GM23338 (cell line): Measurements from ENCODE around the gene PRG3. TPM values are rescaled to one million over a fixed set of nuclear protein-coding genes. Genes with fewer than 3 reads are reported as not detected.

Experiments
- ATAC-seq: fragments of 200-7000 bp; cut with Tn5 transposase; 3 replicates; pipeline ENCODE4 v1.9.1; 2020
- DNase-seq: peaks from one replicate; pipeline ENCODE4 v3.0.0-alpha.2; 2015; ENCODE audit warnings: low spot score
- H2AFZ ChIP-seq: fragments of 200-600 bp; sonication (generic); 2 replicates; pipeline ENCODE4 v1.8.0; 2016; ENCODE audit warnings: antibody characterized with exemption, mild to moderate bottlenecking, moderate library complexity
- H3F3A ChIP-seq: fragments of 200-600 bp; sonication (generic); replicated peaks from 2 replicates; pipeline ENCODE4 v1.8.0; 2017; ENCODE audit warnings: antibody characterized with exemption, mixed run types, low read depth
- H3K27ac ChIP-seq: fragments of 200-600 bp; sonication (generic); 2 replicates; pipeline ENCODE4 v1.6.1; 2016; ENCODE audit warnings: low read depth
- H3K27me3 ChIP-seq: fragments of 200-600 bp; sonication (generic); 2 replicates; pipeline ENCODE4 v1.8.0; 2016; ENCODE audit warnings: mild to moderate bottlenecking, mixed run types, moderate library complexity; ENCODE audit not compliant: insufficient read depth
- H3K36me3 ChIP-seq: fragments of 200-600 bp; sonication (generic); 2 replicates; pipeline ENCODE4 v1.8.0; 2016; ENCODE audit warnings: mild to moderate bottlenecking; ENCODE audit not compliant: insufficient read depth
- H3K4me1 ChIP-seq: fragments of 200-600 bp; sonication (generic); 2 replicates; pipeline ENCODE4 v1.8.0; 2016; ENCODE audit warnings: mild to moderate bottlenecking, moderate library complexity; ENCODE audit not compliant: insufficient read depth
- H3K4me2 ChIP-seq: fragments of 200-600 bp; sonication (generic); 2 replicates; pipeline ENCODE4 v1.7.1; 2017; ENCODE audit warnings: mixed run types
- H3K4me3 ChIP-seq: fragments of 200-600 bp; sonication (generic); 2 replicates; pipeline ENCODE4 v1.6.1; 2016; ENCODE audit warnings: mixed run types
- H3K79me2 ChIP-seq: fragments of 200-600 bp; sonication (generic); replicated peaks from 2 replicates; pipeline ENCODE4 v1.8.0; 2017; ENCODE audit warnings: mild to moderate bottlenecking; ENCODE audit not compliant: insufficient read depth
- H3K9me2 ChIP-seq: fragments of 200-600 bp; sonication (generic); 2 replicates; pipeline ENCODE4 v1.8.0; 2017; ENCODE audit not compliant: insufficient read depth
- H4K20me1 ChIP-seq: fragments of 200-600 bp; sonication (generic); replicated peaks from 2 replicates; pipeline ENCODE4 v1.8.0; 2017; ENCODE audit warnings: mild to moderate bottlenecking; ENCODE audit not compliant: insufficient read depth
- H3K27ac Mint-ChIP-seq: 2 replicates; pipeline ENCODE4 v1.8.0; 2020; ENCODE audit warnings: inconsistent platforms, mild to moderate bottlenecking, moderate library complexity, mixed read lengths
- H3K27me3 Mint-ChIP-seq: 3 replicates; pipeline ENCODE4 v1.8.0; 2022; ENCODE audit warnings: low read depth, mild to moderate bottlenecking, moderate library complexity, mixed read lengths, inconsistent platforms; ENCODE audit not compliant: insufficient read depth, poor library complexity
- H3K36me3 Mint-ChIP-seq: 3 replicates; pipeline ENCODE4 v1.8.0; 2021; ENCODE audit warnings: low read depth, mild to moderate bottlenecking, inconsistent platforms, moderate library complexity, mixed read lengths
- H3K4me1 Mint-ChIP-seq: 3 replicates; pipeline ENCODE4 v1.8.0; 2020; ENCODE audit warnings: mild to moderate bottlenecking, inconsistent platforms, mixed read lengths
- H3K4me3 Mint-ChIP-seq: 3 replicates; pipeline ENCODE4 v1.8.0; 2021; ENCODE audit warnings: moderate library complexity, mild to moderate bottlenecking, inconsistent platforms, mixed read lengths
- H3K9me3 Mint-ChIP-seq: 3 replicates; pipeline ENCODE4 v1.8.0; 2020; ENCODE audit warnings: moderate library complexity, mild to moderate bottlenecking, inconsistent platforms, mixed read lengths
- CREB1 ChIP-seq: fragments of 250-450 bp; sonication (Bioruptor Pico); IDR thresholded peaks from 2 replicates; pipeline ENCODE4 v1.5.0; 2020; ENCODE audit warnings: low read depth, mild to moderate bottlenecking, moderate library complexity
- EZH2 ChIP-seq: fragments of 200-600 bp; sonication (generic); IDR thresholded peaks from one replicate; pipeline ENCODE4 v1.8.0; 2017; ENCODE audit warnings: antibody characterized with exemption, mild to moderate bottlenecking, low read depth; ENCODE audit not compliant: unreplicated experiment
- EZH2phosphoT487 ChIP-seq: fragments of 200-600 bp; sonication (generic); IDR thresholded peaks from one replicate; pipeline ENCODE4 v1.8.1; 2018; ENCODE audit warnings: antibody characterized with exemption; ENCODE audit not compliant: unreplicated experiment
- JUNB ChIP-seq: IDR thresholded peaks from one replicate; pipeline ENCODE4 v1.6.1; 2016; ENCODE audit warnings: antibody characterized with exemption; ENCODE audit not compliant: unreplicated experiment
- NANOG ChIP-seq: IDR thresholded peaks from 2 replicates; pipeline ENCODE4 v1.6.1; 2016; ENCODE audit warnings: antibody characterized with exemption, borderline replicate concordance
- POLR2AphosphoS5 ChIP-seq: IDR thresholded peaks from 2 replicates; pipeline ENCODE4 v1.6.1; 2016; ENCODE audit warnings: antibody characterized with exemption, low read depth
- STAT1 ChIP-seq: IDR thresholded peaks from one replicate; pipeline ENCODE4 v1.6.1; 2016; ENCODE audit warnings: antibody characterized with exemption; ENCODE audit not compliant: unreplicated experiment
- ZNF114 ChIP-seq: fragments of 250-450 bp; sonication (Bioruptor Pico); IDR thresholded peaks from 2 replicates; pipeline ENCODE4 v1.5.0; 2020; ENCODE audit warnings: mild to moderate bottlenecking, moderate library complexity
- ZNF331 ChIP-seq: fragments of 250-450 bp; sonication (Bioruptor Pico); IDR thresholded peaks from 2 replicates; pipeline ENCODE4 v1.5.0; 2020; ENCODE audit warnings: low read depth, mild to moderate bottlenecking, moderate library complexity
- polyA plus RNA-seq: library from polyadenylated mRNA; unstranded; fragments of >200 nt; fragmentation: Nextera tagmentation; extraction: Ambion mirVana; gene quantifications from 2 replicates; pipeline ENCODE4 v1.2.1, GENCODE V29; 2016
- total RNA-seq: library from RNA; depleted of rRNA; stranded (reverse); fragments of >200 nt; shearing (Covaris generic); gene quantifications from 2 replicates; pipeline ENCODE4 v1.2.3, GENCODE V29; 2014
- TF ChIP-seq, protein P1 (sequence below): IDR thresholded peaks from one replicate; pipeline ENCODE4 v1.6.1; 2018; ENCODE audit warnings: antibody characterized with exemption; ENCODE audit not compliant: unreplicated experiment
- TF ChIP-seq, protein P2 (sequence below), 2 experiments: fragments of 200-600 bp in 1 of 2; sonication (generic) in 1 of 2; conservative IDR thresholded peaks; 2 replicates each; pipeline versions ENCODE4 v1.5.1 to v1.6.1; 2016 to 2017; ENCODE audit warnings: antibody characterized with exemption in 2 of 2, low read depth in 2 of 2, mild to moderate bottlenecking in 2 of 2, moderate library complexity in 1 of 2
- TF ChIP-seq, protein P3 (sequence below): fragments of 250-450 bp; sonication (Bioruptor Pico); IDR thresholded peaks from 2 replicates; pipeline ENCODE4 v1.5.0; 2020; ENCODE audit warnings: mild to moderate bottlenecking, moderate library complexity
- TF ChIP-seq, protein P4 (sequence below): IDR thresholded peaks from 2 replicates; pipeline ENCODE4 v1.6.1; 2016; ENCODE audit warnings: antibody characterized with exemption

Gene PRG3
- total and polyA plus RNA-seq, 2 experiments from 2014 or later, result not detected

GRCh38 chr11:57391539-57391938 is 10.6 kb upstream of the PRG3 start:
- Histone ChIP-seq H3K9me2 (peaks cover 5% of the 10 kb centered on the region), H3K4me2 (no peak overlapping the region), H3K4me1 (no peaks in the 10 kb centered on the region), H2AFZ (no peak overlapping the region), H4K20me1 (no peaks in the 10 kb centered on the region), H3K27ac (no peak overlapping the region), H3K4me3 (no peak overlapping the region), H3K36me3 (no peaks in the 10 kb centered on the region), H3F3A (no peaks in the 10 kb centered on the region), H3K79me2 (no peaks in the 10 kb centered on the region), H3K27me3 (no peaks in the 10 kb centered on the region)
- Mint-ChIP-seq H3K4me3 (no peak overlapping the region), H3K4me1 (no peaks in the 10 kb centered on the region), H3K27ac (no peak overlapping the region), H3K9me3 (no peaks in the 10 kb centered on the region), H3K27me3 (no peaks in the 10 kb centered on the region), H3K36me3 (no peaks in the 10 kb centered on the region)
- TF ChIP-seq POLR2AphosphoS5 (no peak), NANOG (no peak), ZNF114 (CRISPR knock-in tag) (no peak), JUNB (no peak), EZH2phosphoT487 (no peak), STAT1 (no peak), ZNF331 (CRISPR knock-in tag) (no peak), EZH2 (no peak), CREB1 (CRISPR knock-in tag) (no peak)
- TF ChIP-seq, protein P1, sequence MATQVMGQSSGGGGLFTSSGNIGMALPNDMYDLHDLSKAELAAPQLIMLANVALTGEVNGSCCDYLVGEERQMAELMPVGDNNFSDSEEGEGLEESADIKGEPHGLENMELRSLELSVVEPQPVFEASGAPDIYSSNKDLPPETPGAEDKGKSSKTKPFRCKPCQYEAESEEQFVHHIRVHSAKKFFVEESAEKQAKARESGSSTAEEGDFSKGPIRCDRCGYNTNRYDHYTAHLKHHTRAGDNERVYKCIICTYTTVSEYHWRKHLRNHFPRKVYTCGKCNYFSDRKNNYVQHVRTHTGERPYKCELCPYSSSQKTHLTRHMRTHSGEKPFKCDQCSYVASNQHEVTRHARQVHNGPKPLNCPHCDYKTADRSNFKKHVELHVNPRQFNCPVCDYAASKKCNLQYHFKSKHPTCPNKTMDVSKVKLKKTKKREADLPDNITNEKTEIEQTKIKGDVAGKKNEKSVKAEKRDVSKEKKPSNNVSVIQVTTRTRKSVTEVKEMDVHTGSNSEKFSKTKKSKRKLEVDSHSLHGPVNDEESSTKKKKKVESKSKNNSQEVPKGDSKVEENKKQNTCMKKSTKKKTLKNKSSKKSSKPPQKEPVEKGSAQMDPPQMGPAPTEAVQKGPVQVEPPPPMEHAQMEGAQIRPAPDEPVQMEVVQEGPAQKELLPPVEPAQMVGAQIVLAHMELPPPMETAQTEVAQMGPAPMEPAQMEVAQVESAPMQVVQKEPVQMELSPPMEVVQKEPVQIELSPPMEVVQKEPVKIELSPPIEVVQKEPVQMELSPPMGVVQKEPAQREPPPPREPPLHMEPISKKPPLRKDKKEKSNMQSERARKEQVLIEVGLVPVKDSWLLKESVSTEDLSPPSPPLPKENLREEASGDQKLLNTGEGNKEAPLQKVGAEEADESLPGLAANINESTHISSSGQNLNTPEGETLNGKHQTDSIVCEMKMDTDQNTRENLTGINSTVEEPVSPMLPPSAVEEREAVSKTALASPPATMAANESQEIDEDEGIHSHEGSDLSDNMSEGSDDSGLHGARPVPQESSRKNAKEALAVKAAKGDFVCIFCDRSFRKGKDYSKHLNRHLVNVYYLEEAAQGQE, result no peak
- TF ChIP-seq, protein P2, sequence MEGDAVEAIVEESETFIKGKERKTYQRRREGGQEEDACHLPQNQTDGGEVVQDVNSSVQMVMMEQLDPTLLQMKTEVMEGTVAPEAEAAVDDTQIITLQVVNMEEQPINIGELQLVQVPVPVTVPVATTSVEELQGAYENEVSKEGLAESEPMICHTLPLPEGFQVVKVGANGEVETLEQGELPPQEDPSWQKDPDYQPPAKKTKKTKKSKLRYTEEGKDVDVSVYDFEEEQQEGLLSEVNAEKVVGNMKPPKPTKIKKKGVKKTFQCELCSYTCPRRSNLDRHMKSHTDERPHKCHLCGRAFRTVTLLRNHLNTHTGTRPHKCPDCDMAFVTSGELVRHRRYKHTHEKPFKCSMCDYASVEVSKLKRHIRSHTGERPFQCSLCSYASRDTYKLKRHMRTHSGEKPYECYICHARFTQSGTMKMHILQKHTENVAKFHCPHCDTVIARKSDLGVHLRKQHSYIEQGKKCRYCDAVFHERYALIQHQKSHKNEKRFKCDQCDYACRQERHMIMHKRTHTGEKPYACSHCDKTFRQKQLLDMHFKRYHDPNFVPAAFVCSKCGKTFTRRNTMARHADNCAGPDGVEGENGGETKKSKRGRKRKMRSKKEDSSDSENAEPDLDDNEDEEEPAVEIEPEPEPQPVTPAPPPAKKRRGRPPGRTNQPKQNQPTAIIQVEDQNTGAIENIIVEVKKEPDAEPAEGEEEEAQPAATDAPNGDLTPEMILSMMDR (conservative IDR thresholded peaks at IDR 0.05; ENCODE audit: low read depth in 2 of 2), result no peak
- TF ChIP-seq, protein P3, sequence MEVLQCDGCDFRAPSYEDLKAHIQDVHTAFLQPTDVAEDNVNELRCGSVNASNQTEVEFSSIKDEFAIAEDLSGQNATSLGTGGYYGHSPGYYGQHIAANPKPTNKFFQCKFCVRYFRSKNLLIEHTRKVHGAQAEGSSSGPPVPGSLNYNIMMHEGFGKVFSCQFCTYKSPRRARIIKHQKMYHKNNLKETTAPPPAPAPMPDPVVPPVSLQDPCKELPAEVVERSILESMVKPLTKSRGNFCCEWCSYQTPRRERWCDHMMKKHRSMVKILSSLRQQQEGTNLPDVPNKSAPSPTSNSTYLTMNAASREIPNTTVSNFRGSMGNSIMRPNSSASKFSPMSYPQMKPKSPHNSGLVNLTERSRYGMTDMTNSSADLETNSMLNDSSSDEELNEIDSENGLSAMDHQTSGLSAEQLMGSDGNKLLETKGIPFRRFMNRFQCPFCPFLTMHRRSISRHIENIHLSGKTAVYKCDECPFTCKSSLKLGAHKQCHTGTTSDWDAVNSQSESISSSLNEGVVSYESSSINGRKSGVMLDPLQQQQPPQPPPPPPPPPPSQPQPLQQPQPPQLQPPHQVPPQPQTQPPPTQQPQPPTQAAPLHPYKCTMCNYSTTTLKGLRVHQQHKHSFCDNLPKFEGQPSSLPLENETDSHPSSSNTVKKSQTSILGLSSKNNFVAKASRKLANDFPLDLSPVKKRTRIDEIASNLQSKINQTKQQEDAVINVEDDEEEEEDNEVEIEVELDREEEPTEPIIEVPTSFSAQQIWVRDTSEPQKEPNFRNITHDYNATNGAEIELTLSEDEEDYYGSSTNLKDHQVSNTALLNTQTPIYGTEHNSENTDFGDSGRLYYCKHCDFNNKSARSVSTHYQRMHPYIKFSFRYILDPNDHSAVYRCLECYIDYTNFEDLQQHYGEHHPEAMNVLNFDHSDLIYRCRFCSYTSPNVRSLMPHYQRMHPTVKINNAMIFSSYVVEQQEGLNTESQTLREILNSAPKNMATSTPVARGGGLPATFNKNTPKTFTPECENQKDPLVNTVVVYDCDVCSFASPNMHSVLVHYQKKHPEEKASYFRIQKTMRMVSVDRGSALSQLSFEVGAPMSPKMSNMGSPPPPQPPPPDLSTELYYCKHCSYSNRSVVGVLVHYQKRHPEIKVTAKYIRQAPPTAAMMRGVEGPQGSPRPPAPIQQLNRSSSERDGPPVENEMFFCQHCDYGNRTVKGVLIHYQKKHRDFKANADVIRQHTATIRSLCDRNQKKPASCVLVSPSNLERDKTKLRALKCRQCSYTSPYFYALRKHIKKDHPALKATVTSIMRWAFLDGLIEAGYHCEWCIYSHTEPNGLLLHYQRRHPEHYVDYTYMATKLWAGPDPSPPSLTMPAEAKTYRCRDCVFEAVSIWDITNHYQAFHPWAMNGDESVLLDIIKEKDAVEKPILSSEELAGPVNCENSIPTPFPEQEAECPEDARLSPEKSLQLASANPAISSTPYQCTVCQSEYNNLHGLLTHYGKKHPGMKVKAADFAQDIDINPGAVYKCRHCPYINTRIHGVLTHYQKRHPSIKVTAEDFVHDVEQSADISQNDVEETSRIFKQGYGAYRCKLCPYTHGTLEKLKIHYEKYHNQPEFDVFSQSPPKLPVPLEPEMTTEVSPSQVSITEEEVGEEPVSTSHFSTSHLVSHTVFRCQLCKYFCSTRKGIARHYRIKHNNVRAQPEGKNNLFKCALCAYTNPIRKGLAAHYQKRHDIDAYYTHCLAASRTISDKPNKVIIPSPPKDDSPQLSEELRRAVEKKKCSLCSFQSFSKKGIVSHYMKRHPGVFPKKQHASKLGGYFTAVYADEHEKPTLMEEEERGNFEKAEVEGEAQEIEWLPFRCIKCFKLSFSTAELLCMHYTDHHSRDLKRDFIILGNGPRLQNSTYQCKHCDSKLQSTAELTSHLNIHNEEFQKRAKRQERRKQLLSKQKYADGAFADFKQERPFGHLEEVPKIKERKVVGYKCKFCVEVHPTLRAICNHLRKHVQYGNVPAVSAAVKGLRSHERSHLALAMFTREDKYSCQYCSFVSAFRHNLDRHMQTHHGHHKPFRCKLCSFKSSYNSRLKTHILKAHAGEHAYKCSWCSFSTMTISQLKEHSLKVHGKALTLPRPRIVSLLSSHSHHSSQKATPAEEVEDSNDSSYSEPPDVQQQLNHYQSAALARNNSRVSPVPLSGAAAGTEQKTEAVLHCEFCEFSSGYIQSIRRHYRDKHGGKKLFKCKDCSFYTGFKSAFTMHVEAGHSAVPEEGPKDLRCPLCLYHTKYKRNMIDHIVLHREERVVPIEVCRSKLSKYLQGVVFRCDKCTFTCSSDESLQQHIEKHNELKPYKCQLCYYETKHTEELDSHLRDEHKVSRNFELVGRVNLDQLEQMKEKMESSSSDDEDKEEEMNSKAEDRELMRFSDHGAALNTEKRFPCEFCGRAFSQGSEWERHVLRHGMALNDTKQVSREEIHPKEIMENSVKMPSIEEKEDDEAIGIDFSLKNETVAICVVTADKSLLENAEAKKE (CRISPR knock-in tag), result no peak
- TF ChIP-seq, protein P4, sequence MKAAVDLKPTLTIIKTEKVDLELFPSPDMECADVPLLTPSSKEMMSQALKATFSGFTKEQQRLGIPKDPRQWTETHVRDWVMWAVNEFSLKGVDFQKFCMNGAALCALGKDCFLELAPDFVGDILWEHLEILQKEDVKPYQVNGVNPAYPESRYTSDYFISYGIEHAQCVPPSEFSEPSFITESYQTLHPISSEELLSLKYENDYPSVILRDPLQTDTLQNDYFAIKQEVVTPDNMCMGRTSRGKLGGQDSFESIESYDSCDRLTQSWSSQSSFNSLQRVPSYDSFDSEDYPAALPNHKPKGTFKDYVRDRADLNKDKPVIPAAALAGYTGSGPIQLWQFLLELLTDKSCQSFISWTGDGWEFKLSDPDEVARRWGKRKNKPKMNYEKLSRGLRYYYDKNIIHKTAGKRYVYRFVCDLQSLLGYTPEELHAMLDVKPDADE, result no peak
- ATAC-seq, result no peak
- no peak for DNase-seq
